NK-92 treated with Interleukin-12 subunit alpha and Interleukin-12 subunit beta, amount 100 ng/mL, for 24 hours (cell line): ENCODE results near the gene TBC1D10A.

Experiments used
- DNase-seq: peaks from one replicate; lab custom pipeline; 2025; lab: John Stamatoyannopoulos, UW

The TBC1D10A gene

DNA sequence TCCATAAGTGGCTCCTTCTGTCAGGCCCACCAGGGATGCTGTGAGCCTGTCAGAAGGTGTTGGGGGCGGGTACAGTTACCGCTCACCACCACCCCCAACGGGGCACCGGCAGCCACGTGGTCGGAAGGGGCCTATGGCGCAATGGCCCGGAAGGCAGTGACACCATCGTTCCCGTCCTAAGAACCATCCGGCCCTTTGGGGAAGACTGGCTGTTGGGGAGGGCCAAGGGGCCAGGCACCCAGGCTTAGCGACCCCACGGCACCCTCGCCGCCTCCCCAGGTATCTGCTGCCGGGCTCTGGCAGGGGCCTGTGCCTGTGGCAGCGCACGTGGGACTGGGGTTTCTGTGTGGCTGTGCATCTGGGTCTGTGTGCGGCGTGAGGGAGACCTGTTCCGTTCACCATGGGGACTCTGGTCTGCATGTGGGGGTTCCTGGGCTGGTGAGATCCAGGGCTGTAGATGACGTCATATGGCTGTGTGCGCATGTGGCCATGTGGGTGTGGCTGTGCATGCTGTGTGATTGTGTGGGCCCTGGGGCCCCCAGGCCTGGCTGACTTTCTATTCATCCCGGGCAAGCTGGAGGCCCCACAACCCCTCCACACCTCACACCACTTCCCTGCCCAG is 60.8 kb downstream of the TBC1D10A start:
- peak; percentile 84 for DNase-seq

DNA sequence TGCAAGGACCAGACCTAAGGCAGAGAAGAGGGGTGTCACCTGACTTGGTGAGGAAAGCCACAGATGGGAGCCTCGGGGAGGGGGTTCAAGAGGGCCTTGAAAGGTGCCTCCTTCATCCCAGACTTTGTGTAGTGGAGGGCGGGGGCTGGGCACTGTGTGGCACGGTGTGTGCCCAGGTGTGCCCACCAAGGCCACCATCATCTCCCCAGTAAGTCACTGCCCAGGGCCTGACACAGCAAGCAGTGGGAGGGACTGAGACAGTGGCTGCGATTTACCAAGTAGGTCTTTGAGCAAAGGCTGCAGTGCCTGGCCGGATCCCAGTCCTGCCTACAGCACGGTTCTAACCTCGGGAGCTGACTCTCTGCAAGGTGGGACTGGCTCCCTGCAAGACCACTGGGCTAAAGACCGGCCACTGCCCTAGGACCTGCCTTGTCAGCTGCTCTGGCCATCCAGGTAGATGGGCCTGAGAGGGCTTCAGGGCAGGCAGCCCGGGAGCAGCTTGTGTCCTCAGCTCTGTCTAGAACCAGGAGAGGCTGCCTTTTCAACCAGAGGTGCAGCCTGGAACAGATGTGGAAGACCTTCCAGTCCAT is 61.5 kb downstream of the TBC1D10A start:
- DNase-seq, result peak; percentile 39

DNA sequence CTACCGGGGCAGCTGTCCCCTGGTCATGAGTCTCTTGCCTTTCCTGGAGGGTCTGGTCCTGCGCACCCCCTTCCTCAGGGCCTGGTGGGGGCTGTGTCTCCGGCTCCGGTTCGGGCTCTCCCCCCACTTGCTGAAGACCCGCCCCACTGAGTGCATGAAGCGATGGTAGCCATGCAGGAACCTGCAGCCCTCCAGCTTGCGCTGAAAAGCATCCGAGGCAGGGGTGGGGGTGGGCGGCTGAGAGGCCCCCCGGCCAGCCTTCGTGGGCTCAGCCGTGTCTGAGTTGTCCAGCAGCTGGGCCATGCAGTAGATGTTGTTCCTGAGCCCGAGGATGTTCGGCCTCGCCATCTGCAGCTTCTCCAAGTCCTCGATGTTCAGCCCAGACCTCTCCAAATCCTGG is 62.9 kb downstream of the TBC1D10A start:
- DNase-seq, result no peak

DNA sequence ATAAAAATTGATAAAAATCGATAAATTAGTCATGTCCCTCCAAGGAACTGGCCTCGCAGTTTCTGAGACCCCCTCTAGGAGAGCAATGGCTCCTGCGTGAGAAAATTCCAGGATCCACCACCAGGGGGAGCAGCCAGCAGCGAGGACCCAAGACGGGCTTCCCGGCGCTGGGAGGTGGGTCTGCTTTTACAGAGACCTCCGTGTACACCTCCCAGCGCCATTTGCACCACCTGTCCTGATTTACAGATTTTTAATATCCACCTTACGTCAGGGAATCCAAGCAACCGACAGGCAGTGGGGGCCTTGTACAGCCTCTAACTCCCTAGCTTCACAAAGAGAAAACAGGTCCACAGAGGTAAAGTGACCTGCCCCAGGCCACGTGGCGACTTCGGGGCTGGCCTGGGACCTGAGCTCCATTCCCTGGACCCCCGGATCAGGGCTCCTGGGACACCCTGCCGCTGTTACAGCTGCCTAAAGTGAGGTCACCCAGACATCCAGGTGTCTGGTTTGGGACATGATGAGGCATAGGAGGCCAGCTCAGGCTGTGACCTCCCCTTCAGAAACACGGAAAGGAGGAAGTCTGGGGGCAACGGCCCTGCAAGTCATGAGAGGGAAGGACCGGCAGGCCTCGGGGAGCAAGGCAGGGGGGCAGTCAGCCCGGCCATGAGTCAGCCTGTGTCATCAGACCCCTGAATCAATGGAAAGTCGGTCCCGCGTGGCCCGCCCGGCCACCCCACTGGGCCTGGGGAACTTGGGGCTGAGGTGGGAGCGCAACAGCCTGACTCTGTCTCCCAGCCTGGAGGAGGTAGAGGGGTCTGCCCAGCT is 63.6 kb downstream of the TBC1D10A start:
- DNase-seq, result peak; percentile 62

DNA sequence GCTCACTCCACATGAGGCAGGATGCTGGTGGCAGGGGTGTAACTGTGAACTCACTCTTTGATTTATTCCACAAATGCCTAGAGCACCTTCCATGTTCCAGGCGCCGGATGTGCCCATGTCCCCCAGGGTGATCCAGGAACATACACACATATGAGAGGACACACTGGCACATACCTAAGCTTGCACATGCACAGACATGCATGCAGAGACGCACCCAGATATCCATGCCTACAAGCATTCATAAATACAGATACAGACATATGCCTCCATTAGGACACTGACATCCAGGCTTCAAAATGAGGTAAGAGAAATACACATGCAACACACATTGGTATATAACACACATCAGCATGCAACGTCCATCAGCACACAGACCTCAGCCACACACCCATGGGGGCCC is 64.6 kb downstream of the TBC1D10A start:
- no peak for DNase-seq

DNA sequence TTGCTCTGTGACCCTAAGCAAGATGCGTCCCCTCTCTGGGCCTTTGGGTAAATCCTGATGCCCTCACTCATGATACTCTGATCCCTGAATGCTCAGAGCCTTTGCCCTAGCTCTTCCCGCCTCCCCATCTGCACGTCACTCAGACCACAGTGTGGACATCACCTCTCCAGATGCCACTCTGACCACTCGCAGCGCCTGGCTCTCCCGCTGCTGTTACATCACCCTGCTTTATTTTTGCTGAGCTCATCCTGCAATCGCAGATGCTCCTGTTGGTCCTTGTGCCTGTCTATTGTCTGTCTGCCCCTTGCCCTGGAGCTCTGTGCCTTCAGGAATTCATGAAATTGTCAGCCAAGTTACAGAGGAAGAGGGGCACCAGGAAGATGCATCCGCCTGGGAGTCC is 65.6 kb downstream of the TBC1D10A start:
- no peak for DNase-seq

DNA sequence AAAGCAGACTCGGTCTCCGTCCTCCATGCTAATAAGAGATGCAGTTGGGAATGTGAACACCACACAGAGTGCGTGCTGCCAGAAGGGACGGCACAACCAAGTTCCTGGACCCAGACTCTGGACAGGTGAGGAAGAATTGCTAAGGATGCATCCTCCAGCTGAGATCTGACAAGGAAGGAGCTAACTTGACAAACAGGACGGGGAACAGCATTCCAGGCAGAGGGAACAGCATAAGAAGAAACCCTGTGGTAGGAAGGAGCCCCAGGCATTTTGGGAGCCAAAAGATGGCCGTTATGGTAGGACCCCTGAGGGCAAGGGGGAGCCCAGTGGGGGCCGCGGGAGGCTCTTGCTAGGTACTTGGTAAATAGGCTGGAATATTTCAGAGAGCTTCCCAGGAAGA is 66.1 kb downstream of the TBC1D10A start:
- DNase-seq, result no peak

DNA sequence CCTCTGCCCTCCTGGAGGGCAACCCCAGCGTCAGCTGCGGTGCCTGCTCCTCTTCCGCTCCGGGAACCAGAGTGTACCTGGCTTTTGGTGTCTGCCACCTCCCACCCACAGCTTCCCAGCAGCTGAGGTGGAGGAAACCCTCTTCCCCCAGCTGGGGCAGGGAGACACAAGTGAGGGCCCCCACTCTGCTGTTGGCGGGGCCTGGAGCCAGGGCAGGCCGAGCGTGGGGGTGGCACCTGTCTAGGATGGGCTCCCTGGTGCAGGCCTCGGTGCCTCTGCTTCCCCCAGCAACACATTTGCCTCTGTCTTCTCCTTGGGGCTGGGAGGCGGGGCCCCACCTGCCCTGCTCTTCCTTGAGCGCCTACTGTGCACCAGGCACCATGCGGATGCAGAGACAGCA is 66.5 kb downstream of the TBC1D10A start:
- no peak for DNase-seq

DNA sequence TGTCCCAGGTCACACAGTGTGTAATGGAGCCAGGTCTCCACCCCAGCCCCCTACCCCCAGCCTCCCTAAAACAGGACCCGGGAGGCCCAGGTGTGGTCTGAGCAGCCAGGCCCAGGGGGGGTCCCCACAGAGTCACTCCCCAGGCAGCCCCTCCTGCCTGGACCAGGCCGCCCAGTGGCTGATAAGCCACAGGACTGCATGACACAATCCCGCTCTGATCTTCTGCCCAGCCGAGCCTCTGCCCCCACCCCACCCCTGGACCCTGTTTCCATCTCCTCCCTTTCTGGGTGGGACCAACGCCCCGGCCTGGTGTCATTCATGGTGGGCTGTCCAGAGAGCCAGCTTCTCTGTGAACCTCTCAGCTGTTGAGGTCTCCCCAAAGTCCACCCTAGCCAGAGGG is 72.4 kb downstream of the TBC1D10A start:
- DNase-seq, result no peak

DNA sequence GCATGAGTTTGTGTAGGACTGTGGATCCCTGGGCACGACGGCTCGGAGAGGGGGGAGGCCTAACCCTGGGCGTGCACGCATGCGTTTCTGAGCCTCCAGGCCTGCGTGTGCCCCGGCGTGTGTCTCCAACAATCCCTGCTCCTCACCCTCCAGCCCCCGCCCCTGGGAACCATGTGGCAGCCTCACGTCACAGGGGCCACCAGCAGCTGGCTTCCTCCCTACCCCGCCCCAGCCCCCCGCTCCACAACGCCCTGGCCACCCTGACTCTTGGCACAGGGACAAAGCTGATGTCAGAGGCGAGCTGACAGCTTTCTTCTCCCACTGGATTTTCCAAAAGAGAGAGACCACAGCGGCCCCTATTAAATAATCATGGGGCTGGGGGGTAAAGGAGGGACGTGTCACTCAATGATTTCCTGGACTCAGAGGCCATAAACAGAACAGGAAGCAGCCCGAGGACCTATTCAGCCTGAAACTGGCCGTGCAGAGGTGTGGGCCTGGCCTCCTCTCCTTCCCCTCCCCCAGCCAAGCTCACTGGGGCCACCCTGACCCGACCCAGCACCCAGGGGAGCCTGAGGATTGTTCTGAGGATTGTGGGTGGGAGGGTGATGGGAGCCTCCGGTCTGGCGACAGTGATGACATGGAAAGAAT is 73.4 kb downstream of the TBC1D10A start:
- no peak for DNase-seq

DNA sequence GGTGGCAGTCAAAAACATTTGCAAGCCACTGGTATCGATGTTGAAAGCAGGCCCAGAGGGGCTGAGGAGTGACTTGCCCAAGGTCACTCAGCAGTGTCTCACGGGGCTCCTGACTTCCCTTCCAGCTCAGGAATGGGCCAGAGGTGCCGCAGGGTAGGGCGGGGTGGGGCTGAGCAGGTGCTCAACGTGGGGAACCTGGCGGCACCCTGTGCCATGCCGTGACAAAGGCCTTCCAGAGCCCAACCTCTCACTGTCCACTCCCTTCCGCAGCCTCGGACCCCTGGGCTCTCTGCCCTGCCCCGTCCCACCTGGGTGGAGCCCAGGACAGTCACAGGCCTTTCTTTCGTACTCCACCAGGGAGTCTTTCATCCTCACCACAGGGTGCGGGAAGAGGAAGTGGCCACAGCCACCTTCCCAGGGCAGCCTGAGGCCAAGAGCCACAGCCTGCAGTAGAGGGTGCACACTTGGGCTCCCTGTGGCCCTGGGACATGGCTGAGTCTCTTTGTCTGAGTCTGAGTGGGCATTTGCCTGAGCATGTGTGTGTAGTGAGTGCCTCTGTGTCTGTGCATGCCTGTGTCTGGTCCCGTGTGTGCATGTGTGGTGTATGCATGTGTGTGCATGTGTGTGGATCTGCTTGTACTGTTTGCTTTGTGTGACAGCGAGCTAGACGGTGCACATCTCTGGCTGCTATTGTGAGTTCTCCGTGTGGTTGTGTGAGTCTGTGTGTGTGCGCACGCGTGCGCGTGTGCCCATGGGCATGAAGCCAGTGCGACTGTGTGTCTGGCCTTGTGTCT is 74.1 kb downstream of the TBC1D10A start:
- DNase-seq, result no peak

DNA sequence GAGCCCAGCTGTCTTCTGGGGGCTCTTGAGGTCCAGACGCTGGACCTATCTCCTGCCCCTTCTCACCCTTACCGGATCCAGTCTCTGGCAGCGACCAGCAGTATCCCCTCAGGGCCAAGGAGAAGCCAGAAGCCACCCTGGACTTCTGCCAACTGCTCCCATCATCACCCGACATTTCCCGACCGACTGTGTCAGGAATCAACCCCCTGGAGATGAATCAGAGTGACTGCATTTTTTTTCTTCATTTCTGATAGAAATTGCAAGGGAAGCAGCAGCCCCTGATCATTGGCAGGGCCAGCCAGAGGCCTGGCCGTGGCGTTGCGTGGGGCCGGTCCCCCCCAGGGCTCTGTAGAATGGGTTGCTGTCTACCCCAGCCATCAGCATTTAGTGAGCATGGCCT is 75.0 kb downstream of the TBC1D10A start:
- DNase-seq, result no peak

DNA sequence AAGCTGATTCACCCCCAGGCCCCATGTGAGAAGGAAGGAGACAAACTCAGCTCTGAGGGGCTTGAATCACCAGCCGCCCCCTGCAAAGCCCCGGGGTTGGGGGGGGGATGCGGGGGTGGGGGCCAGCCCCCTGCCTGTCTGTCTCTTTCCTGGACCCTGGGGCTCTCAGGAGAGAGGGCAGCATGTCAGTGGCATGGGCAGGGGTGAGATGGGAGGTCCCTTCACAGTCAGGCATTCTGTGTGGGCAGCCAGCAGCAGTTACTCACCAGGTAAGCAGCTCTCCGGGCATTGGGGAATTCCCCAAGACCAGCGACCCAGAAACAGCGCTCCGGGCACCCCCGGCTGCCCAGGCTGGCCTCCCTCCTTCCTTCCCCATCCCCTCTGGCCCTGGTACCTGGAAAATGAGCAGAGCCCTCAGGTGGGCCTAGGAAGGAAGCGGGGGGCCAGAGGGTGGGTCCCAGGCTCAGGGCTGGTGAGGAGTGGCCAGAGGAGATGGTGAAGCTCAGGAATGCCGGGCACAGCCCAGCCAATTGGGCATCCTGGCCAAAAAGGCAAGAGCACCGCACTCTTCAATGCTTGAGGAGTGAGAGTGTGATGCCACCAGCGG is 76.0 kb downstream of the TBC1D10A start:
- DNase-seq, result peak; percentile 11

DNA sequence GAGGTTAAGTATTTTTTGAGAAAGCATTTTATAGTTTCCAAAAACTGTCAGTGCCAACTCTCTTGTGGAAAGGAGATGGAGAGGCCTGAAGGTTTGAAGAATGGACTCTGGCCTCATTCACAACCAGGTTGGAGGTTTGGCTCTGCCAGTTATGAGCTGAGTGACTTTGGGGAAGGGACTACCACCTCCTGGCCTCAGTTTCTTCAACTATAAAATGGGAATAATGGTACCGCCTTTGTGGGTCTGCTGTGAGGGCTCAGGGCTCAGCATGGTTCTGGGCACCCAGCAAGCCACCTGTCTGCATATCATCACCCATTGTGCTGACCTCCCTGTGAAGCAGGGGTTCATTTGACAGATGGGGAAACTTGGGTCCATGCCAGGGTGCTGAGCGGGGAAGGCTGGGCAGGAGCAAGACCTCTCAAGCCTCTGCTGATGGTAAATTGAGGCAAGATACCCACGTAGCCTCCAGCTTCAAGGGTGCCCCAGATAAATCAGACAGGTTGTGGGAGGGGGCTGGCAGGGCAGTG is 76.6 kb downstream of the TBC1D10A start:
- no peak for DNase-seq

DNA sequence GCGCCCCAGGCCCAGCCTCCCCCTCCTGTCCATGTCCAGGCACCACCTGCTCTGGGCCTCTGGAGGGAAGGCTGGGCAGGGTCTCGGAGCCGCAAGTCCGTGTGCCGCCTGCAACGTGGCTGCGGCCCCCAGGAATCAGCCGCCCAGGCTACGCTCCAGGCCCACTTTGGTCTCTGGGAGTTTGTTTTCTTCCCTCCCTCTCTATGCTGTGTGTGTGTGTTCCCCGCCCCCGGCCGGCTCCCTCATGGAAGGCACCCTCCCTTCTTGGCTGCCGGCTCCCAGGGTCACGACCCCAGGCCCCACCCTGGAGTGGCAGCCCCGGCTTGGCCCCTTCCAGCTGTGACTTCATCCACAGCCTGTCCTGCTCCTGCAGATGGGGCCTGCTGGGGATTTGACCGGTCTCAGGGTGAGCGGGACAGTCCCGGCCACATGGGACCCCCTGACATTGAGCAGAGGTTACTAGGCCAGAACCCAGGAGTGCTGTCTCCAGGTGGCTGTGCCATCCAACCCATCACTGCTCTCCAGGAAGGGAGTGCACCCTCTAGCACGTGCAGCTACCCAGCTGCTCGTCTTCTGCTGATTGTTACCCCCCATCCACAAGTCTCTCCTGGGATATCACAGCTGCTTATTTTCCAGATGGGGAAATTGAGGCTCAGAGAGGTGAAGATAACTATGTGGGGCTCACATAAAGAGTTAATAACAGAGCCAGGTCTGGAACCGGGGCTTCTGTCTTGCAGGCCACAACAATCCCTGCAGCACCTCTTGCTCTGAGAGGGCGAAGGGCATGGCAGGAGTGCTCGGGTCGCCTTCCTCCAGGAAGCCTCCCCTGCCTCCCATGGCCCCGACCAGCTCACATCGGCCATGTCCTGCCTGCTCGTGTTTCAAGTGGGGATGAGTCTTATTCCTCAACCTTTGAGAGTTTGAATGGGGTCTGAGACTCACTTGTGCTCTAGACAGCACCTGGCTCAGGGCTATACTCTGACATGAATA is 77.4 kb downstream of the TBC1D10A start:
- no peak for DNase-seq

DNA sequence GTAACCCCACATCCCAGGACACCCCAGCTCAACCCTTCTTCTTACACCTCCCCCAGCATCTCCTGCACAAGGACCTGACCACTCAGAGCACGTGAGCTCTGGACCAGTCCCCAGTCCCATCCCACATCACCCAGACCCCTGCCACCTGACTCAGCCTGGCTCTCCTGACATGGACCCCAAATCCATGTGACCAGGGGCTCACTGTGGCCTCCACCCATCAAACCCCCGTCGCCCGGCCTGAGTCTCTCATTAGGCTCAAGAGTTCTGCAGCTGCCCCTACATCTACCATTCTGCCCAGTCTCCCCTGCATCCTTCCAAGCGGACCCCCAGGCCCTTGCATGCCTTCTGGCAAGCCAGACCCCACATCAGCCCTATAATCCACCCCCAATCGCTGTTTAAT is 78.3 kb downstream of the TBC1D10A start:
- DNase-seq, result no peak

DNA sequence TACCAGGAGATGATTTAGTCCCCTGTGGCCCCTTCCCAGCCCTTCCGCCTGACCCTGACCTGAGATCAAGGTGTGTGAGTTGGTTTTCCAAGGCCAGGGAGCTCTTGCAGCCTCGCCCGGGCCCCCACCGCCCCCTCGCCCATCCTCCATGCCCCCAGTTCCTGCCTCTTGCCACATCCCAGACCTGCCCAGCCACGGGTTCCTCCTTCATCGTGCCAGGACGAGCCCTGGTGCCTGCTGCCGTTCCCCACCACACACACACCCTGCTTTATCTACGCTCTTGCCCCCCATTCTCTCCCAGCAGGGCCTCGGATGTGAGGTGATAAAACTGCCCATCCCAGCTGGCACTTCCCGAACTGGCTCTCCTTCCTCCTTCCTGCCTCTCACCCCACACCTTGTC is 78.8 kb downstream of the TBC1D10A start:
- DNase-seq, result no peak

DNA sequence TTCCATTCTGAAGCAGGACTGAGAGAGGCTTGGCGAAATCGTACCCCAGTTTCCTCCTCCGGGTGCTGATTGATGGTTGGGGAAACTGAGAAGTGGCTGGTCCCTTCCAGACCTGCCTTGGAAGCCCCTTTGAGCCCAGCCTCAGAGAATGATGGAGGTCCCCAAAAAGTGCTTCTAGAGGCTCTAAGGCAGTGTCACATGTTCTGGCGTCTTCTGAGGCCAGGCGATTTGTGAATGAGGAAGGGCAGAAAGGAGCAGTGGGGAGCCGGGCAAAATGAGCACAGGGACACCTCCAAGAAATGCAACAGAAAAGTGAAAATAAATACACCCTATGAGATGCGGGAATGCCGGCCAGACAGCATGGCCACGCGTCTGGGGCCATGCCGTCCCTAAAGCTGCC is 79.2 kb downstream of the TBC1D10A start:
- no peak for DNase-seq

DNA sequence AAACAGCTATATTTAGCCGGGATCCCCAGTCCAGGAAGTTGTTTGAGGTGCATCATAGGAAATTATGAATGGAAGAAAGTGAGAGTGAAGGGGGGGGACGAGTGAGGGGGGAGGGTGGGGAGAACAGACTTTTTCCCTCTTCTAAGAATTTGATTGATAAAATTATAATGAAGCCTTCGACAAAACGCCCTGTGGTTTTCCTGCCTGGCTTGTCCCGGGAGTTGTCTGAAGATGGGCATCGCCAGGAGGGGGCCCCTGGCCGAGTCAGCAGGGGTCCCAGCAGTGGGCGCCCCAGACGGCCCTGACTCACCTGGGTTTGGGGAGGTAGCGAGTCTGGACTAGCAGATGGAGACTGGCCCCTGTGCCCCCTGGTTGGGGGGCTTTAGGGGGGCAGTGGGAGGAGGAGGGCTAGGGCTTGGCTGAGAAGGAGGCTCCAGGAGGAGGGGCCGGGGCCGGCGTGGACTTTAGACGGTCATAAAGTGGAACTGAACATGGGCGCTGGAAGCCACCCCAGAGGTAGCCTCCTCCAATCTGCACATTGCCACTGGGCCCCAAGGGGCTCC is 79.8 kb downstream of the TBC1D10A start:
- no peak for DNase-seq
